ENCODE measurements around the gene XPNPEP2.

The XPNPEP2 gene

DNA sequence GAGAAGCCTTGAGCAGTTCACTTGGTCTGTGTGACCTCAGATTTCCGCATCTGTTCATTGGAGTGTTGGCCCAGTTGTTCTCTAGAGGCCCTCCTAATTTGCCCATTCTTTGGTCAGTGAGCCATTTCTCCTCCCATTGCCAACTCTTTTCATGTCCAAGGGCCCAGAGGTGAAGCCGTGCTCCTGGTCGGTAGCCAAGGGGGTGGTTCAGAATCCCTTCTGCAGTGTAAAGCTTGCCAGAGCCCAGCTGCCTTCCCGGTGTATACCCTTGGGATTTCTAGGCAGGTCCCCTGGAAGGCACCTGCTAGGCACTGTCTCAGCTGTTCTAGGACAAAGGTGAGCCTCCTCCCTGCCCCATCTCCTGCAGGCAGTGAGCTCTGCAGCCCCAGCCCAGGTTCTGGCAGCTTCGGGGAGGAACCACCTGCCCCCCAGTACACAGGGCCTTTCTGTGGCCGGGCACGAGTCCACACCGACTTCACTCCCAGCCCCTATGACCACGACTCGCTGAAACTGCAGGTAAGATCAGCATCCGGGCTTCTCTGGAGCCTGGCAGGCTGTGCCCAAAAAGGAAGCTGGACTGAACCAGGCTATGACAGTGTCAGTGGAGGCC lies 53.3 kb downstream of the XPNPEP2 start:
- DNase-seq (ENCODE audit: low read depth), result peak; percentile 2
- TF ChIP-seq, protein P1, sequence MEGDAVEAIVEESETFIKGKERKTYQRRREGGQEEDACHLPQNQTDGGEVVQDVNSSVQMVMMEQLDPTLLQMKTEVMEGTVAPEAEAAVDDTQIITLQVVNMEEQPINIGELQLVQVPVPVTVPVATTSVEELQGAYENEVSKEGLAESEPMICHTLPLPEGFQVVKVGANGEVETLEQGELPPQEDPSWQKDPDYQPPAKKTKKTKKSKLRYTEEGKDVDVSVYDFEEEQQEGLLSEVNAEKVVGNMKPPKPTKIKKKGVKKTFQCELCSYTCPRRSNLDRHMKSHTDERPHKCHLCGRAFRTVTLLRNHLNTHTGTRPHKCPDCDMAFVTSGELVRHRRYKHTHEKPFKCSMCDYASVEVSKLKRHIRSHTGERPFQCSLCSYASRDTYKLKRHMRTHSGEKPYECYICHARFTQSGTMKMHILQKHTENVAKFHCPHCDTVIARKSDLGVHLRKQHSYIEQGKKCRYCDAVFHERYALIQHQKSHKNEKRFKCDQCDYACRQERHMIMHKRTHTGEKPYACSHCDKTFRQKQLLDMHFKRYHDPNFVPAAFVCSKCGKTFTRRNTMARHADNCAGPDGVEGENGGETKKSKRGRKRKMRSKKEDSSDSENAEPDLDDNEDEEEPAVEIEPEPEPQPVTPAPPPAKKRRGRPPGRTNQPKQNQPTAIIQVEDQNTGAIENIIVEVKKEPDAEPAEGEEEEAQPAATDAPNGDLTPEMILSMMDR (conservative IDR thresholded peaks at IDR 0.05; ENCODE audit: control insufficient read depth, insufficient read depth, low read depth, low read length), result no peak
- no peak overlapping the region for H3K4me3 ChIP-seq (ENCODE audit: control insufficient read depth, low read depth, low read length)

DNA sequence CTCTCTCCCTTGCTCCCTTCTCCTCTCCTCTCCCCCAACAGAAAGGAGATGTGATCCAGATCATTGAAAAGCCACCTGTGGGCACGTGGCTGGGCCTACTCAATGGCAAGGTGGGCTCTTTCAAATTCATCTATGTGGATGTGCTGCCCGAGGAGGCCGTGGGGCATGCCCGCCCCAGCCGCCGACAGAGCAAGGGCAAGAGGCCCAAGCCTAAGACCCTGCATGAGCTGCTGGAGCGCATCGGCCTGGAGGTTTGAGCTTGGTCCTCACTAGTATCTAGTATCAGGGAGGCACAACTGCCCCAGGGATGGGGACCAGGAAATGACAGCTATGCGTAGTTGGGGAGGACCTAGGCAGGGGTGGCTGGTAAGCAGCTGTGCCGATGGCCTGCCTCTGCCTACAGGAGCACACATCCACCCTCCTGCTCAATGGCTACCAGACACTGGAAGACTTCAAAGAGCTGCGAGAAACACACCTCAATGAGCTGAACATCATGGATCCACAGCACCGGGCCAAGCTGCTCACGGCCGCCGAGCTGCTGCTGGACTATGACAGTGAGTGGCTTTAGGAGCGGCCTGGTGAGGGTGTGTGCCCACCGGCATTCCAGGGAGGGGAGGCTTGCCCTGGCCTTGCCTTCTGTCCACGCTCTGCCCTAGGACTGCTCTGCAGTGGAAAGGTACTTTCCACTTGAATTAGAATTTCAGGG lies 54.0 kb downstream of the XPNPEP2 start:
- H3K4me3 ChIP-seq (ENCODE audit: control insufficient read depth, low read depth, low read length), result no peak overlapping the region
- TF ChIP-seq, protein P1 (conservative IDR thresholded peaks at IDR 0.05; ENCODE audit: control insufficient read depth, insufficient read depth, low read depth, low read length), result no peak
- no peak for DNase-seq (ENCODE audit: low read depth)

DNA sequence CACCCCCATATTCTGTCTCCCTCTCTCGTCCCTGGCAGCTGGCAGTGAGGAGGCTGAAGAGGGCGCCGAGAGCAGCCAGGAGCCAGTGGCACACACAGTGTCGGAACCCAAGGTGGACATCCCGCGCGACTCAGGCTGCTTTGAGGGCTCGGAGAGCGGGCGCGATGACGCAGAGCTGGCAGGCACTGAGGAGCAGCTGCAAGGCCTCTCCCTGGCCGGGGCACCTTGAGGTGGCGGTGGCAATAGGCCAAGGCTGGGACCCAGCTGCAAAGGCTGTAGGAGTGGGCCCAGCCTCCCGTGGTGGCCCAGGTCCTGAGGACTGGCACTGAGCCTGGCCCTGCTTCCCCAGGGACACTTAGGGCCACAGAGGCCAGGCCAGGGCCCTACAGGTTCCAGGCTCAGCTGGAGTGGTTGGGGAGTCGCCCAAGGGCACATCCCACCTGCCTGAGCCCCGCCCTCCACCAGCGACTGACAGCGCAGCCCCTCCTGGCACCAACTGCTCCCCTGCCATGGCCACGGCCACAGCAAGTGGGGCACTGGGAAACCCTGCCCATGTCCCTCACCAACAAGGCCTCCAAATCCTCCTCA lies 54.9 kb downstream of the XPNPEP2 start:
- no peak overlapping the region for H3K4me3 ChIP-seq (ENCODE audit: control insufficient read depth, low read depth, low read length)
- no peak for DNase-seq (ENCODE audit: low read depth)
- TF ChIP-seq, protein P1 (conservative IDR thresholded peaks at IDR 0.05; ENCODE audit: control insufficient read depth, insufficient read depth, low read depth, low read length), result no peak

DNA sequence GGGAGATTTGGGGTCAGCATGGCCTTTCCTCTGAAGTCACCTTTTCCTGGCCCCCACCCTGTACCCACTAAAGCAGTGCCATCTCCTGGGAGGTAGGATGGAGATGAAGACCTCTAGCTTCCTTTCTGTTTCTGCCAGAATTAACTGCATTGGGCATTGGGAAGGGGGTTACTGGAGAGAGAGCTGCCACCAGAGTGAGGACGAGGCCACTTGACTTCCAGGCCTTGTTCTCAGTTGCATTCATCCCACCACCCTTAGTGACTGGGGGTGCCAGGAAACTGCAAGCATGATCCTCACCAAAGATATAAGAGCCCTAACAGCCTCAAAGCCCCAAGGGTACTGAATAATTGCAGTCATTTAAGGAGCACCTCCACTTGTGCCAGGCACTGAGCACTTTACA lies 56.8 kb downstream of the XPNPEP2 start:
- no peak overlapping the region for H3K4me3 ChIP-seq (ENCODE audit: control insufficient read depth, low read depth, low read length)
- TF ChIP-seq, protein P1 (conservative IDR thresholded peaks at IDR 0.05; ENCODE audit: control insufficient read depth, insufficient read depth, low read depth, low read length), result no peak
- DNase-seq (ENCODE audit: low read depth), result no peak

DNA sequence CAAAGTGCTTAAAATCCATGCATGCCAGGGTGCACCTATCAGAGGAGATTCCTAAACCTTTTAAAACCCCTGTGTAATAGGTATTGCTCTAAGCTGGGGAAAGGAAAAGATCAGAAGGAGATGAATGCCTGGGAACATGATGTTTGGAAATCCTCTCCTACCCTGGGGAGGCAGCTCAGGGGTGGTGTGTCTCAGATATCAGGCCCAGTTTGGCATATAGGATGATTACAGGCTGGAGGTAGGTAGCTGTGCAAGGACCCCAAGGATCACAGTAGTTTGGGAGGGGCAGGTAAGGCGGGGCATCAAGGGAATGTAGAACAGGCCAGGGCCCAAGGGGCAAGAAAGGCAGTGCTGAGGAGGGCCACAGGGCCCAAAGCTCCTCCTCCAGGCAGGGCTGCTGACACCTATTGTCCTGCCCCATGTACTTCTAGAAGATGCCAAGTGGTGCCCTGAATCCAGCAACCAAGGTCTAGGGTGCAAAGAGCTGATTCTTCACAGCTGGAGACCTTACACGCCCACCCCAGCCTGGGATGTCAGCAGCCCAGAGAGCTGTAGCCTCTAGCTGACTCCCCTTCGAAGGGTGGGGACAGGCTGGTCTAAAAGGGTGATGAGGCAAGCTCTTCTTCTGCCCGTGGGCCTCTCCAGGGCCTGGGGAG lies 58.6 kb downstream of the XPNPEP2 start:
- no peak for DNase-seq (ENCODE audit: low read depth)
- H3K4me3 ChIP-seq (ENCODE audit: control insufficient read depth, low read depth, low read length), result no peak overlapping the region
- TF ChIP-seq, protein P1 (conservative IDR thresholded peaks at IDR 0.05; ENCODE audit: control insufficient read depth, insufficient read depth, low read depth, low read length), result no peak

DNA sequence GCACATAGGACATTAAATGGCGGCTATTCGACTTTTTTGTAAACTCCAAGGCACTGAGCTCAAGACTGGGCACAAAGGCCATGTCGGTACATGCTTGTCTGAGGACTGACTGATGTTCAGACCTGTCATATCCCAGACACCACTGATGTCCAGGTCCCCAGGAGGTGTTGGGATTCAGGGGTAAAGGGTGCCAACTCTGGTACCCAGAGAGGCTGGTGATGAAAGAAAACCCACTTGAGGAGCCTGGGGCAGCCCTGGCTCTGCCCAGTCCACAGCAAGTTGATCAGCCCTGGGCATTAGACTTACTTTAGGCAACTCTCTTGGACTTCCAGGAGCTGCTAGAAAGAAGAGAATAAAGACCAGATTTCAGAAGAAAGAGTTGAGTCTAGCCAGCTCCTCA lies 59.7 kb downstream of the XPNPEP2 start:
- H3K4me3 ChIP-seq (ENCODE audit: control insufficient read depth, low read depth, low read length), result no peak overlapping the region
- no peak for DNase-seq (ENCODE audit: low read depth)
- TF ChIP-seq, protein P1 (conservative IDR thresholded peaks at IDR 0.05; ENCODE audit: control insufficient read depth, insufficient read depth, low read depth, low read length), result no peak

Data from fibroblast of mammary gland (primary cell).